Body of pancreas (tissue), 4 donors: Measurements from ENCODE around the gene FFAR2. TPM values are rescaled to one million over a fixed set of nuclear protein-coding genes. Genes with fewer than 3 reads are reported as not detected.

ENCODE experiments used
- ATAC-seq: fragments of 150-250 bp; one replicate; pipeline ENCODE4 v1.9.1; 2016
- DNase-seq, 4 donors: peaks; one replicate each; pipeline ENCODE4 v3.0.0-alpha.2; 2019
- H3K27ac ChIP-seq, 4 donors: fragments of 200-600 bp; sonication (generic); 1 replicate in 3 of 4; 2 replicates in 1 of 4; pipeline versions ENCODE4 v1.5.1 to v1.6.1; 2016 to 2019; ENCODE audit warnings: mild to moderate bottlenecking in 1 of 4, mixed read lengths in 1 of 4, moderate library complexity in 1 of 4
- H3K27me3 ChIP-seq, 2 donors: fragments of 200-600 bp; sonication (generic); one replicate each; pipeline ENCODE4 v1.6.0; 2016; ENCODE audit warnings: mild to moderate bottlenecking in 1 of 2
- H3K36me3 ChIP-seq, 2 donors: fragments of 200-600 bp; sonication (generic); replicated peaks in 1 of 2; 2 replicates each; pipeline ENCODE4 v1.5.1; 2016; ENCODE audit warnings: low read depth in 2 of 2; ENCODE audit not compliant: insufficient read depth in 1 of 2
- H3K4me1 ChIP-seq: fragments of 200-600 bp; sonication (generic); one replicate; pipeline ENCODE4 v1.6.0; 2016
- H3K4me3 ChIP-seq, 2 donors: fragments of 200-600 bp; sonication (generic); 1 replicate in 1 of 2; 2 replicates in 1 of 2; pipeline ENCODE4 v1.5.1; 2016 to 2019
- H3K9me3 ChIP-seq, 3 donors: fragments of 200-600 bp; sonication (generic); 1 replicate in 2 of 3; 2 replicates in 1 of 3; pipeline ENCODE4 v1.5.1; 2016
- CTCF ChIP-seq, 7 experiments: fragments of 450-650 bp in 4 of 7; fragments of 200-600 bp in 3 of 7; sonication (generic) in 3 of 7; IDR thresholded peaks; one replicate each; pipeline ENCODE4 v1.5.1; 2016 to 2019; ENCODE audit warnings: antibody characterized with exemption in 7 of 7
- POLR2A ChIP-seq, 3 donors: fragments of 450-650 bp; IDR thresholded peaks; one replicate each; pipeline ENCODE4 v1.6.1; 2016; ENCODE audit warnings: antibody characterized with exemption in 3 of 3, mild to moderate bottlenecking in 2 of 3
- WGBS, 2 donors: methylation state at CpG; one replicate each; pipeline ENCODE4 v1.1.5; 2017; 5-methylcytosine and 5-hydroxymethylcytosine counted together
- intact Hi-C: fragments of 100-400 bp; cut with DNase I; formaldehyde crosslinking; loops from one replicate; pipeline ENCODE4 v1.15.1; 2023
- total RNA-seq, 2 donors: library from RNA; depleted of rRNA; stranded (reverse); fragments of >200 nt; gene quantifications; one replicate each; pipeline ENCODE4 v1.1.0, GENCODE V29; 2016

FFAR2 gene
- total RNA-seq, result not detected

GRCh38 chr19:35447606-35448469 is at the start of gene FFAR2:
Gene FFAR2 (plus strand): TSS chr19:35448257. CDS start chr19:35449715, 1,458 bp downstream.
- TF ChIP-seq POLR2A (IDR thresholded peaks at IDR 0.05), result no peak
- TF ChIP-seq CTCF (IDR thresholded peaks at IDR 0.05), result no peak
- intact Hi-C loops, result no loop called here
- Histone ChIP-seq H3K4me1 (peaks cover 8% of the 10 kb centered on the region), H3K27me3 (peaks cover 0 to 5% of the 10 kb centered on the region in 2 donors), H3K9me3 (no peaks in the 10 kb centered on the region), H3K27ac (peak within 1 kb of the TSS in 1 of 4 donors; percentile 33), H3K36me3 (no peaks in the 10 kb centered on the region), H3K4me3 (no peak within 1 kb of the TSS)
- WGBS, 2 donors, result 76 to 88% methylated on average over 12 of the region's 12 CpGs
- ATAC-seq (no peak), DNase-seq (no peak)

- intact Hi-C loops, result no loop called here
- WGBS, 2 donors, result 90 to 94% methylated on average over 12 of the region's 12 CpGs
Observed at GRCh38 chr19:35398570-35398969, 49.5 kb upstream of the FFAR2 start.

GRCh38 chr19:35399231-35399630 is 48.8 kb upstream of the FFAR2 start:
- no peak for DNase-seq
- Histone ChIP-seq H3K9me3 (no peaks in the 10 kb centered on the region), H3K27me3 (no peaks in the 10 kb centered on the region), H3K4me3 (no peak overlapping the region), H3K36me3 (no peaks in the 10 kb centered on the region), H3K4me1 (peaks cover 16% of the 10 kb centered on the region), H3K27ac (no peak overlapping the region)
- ATAC-seq, result no peak
- 66 to 87% methylated on average over 4 of the region's 4 CpGs for WGBS, 2 donors
- intact Hi-C loops, result no loop called here
- TF ChIP-seq CTCF (IDR thresholded peaks at IDR 0.05) (no peak), POLR2A (IDR thresholded peaks at IDR 0.05) (no peak)

More at GRCh38 chr19:35398570-35398969, 49.5 kb upstream of the FFAR2 start:
- DNase-seq (no peak), ATAC-seq (no peak)
- peaks cover 16% of the 10 kb centered on the region for H3K4me1 ChIP-seq
- no peaks in the 10 kb centered on the region for H3K27me3 ChIP-seq
- H3K9me3 ChIP-seq, result no peaks in the 10 kb centered on the region
- no peak for TF ChIP-seq CTCF (IDR thresholded peaks at IDR 0.05)
- no peak for TF ChIP-seq POLR2A (IDR thresholded peaks at IDR 0.05)
- no peak overlapping the region for H3K4me3 ChIP-seq
- H3K36me3 ChIP-seq, result no peaks in the 10 kb centered on the region
- no peak overlapping the region for H3K27ac ChIP-seq

GRCh38 chr19:35399948-35400772 is 47.9 kb upstream of the FFAR2 start:
- H3K4me3 ChIP-seq, result no peak overlapping the region
- WGBS, 2 donors, result 89 to 90% methylated on average over 10 of the region's 10 CpGs
- ATAC-seq, result no peak

More at GRCh38 chr19:35399948-35400772, 47.9 kb upstream of the FFAR2 start:
- Histone ChIP-seq H3K36me3 (no peaks in the 10 kb centered on the region), H3K9me3 (no peaks in the 10 kb centered on the region), H3K27me3 (no peaks in the 10 kb centered on the region), H3K4me1 (peaks cover 15% of the 10 kb centered on the region), H3K27ac (no peak overlapping the region)
- intact Hi-C loops, result no loop called here
- DNase-seq, result no peak
- no peak for TF ChIP-seq CTCF (IDR thresholded peaks at IDR 0.05)
- TF ChIP-seq POLR2A (IDR thresholded peaks at IDR 0.05), result no peak
